ENCODE data around the gene HAUS8. TPM values are rescaled to one million over a fixed set of nuclear protein-coding genes. Genes with fewer than 3 reads are reported as not detected.

Gene HAUS8
- total and polyA plus RNA-seq, 2 donors (not counting 1 experiment from before 2014, with no cell fraction given), result 17.6 to 24.9 TPM

DNA sequence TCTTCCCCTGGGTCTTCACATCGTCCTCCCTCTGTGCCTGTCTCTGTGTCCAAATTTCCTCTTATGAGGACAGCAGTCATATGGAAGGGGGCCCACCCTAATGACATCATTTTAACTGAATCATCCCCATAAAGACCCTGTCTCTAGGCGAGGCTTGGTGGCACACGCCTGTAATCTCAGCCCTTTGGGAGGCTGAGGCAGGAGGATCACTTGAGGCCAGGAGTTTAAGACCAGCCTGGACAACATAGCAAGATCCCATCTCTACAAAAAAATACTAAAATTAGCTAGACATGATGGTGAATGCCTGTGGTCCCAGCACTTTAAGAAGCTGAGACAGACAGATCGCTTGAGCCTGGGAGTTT, 5.2 kb upstream of the HAUS8 start:
- peaks cover 0 to 17% of the 10 kb centered on the region in 2 experiments for H3K36me3 ChIP-seq (replicated peaks in 1 of 2; ENCODE audit: control extremely low read depth in 1 of 2, control insufficient read depth in 1 of 2, extremely low read depth in 1 of 2, insufficient read depth in 2 of 2, low read length in 1 of 2)
- peak overlapping the region in 1 of 2 donors; percentile 66 for H3K27ac ChIP-seq (ENCODE audit: low read length in 2 of 2)
- peak overlapping the region; percentile 73 for H3K4me2 ChIP-seq (replicated peaks; ENCODE audit: low read depth, low read length, poor library complexity, severe bottlenecking)
- H3K4me3 ChIP-seq (ENCODE audit: control extremely low read depth in 1 of 5, extremely low read depth in 1 of 5, insufficient read depth in 1 of 5, low read depth in 2 of 5, low read length in 4 of 5), result no peak overlapping the region
- peaks cover 98% of the 10 kb centered on the region for H3K79me2 ChIP-seq (ENCODE audit: control insufficient read depth, insufficient read depth, low read length)
- peak overlapping the region; percentile 84 for H3K27ac Mint-ChIP-seq
- ChIA-PET CTCF (interaction anchor here (0.7 to 1.3 kb wide), 6 partner anchors 11 to 126 kb away, joined by 3 to 7 read pairs (median 4); no protein-coding TSS in a partner anchor), POLR2A (interaction anchor here (1.1 to 1.5 kb wide), 2 partner anchors 10 to 30 kb away, joined by 3 read pairs; no protein-coding TSS in a partner anchor)
- H3K27me3 Mint-ChIP-seq, result no peaks in the 10 kb centered on the region
- H3K9ac ChIP-seq (ENCODE audit: low read length), result no peak overlapping the region
- peaks cover 76% of the 10 kb centered on the region for H3K4me1 Mint-ChIP-seq
- no peak for TF ChIP-seq EZH2 (IDR thresholded peaks at IDR 0.05; ENCODE audit: borderline replicate concordance, insufficient read depth, low read depth, low read length, poor library complexity, severe bottlenecking)
- TF ChIP-seq, protein P1, sequence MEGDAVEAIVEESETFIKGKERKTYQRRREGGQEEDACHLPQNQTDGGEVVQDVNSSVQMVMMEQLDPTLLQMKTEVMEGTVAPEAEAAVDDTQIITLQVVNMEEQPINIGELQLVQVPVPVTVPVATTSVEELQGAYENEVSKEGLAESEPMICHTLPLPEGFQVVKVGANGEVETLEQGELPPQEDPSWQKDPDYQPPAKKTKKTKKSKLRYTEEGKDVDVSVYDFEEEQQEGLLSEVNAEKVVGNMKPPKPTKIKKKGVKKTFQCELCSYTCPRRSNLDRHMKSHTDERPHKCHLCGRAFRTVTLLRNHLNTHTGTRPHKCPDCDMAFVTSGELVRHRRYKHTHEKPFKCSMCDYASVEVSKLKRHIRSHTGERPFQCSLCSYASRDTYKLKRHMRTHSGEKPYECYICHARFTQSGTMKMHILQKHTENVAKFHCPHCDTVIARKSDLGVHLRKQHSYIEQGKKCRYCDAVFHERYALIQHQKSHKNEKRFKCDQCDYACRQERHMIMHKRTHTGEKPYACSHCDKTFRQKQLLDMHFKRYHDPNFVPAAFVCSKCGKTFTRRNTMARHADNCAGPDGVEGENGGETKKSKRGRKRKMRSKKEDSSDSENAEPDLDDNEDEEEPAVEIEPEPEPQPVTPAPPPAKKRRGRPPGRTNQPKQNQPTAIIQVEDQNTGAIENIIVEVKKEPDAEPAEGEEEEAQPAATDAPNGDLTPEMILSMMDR (IDR thresholded peaks at IDR 0.05), result no peak
- no peaks in the 10 kb centered on the region for H3K9me3 ChIP-seq (ENCODE audit: control extremely low read depth in 1 of 3, control insufficient read depth in 2 of 3, insufficient read depth in 1 of 3, low read length in 2 of 3)
- peak overlapping the region; percentile 69 for H3K4me3 Mint-ChIP-seq
- H4K20me1 ChIP-seq (ENCODE audit: control insufficient read depth, insufficient read depth, low read length, poor library complexity, severe bottlenecking), result peaks cover 97% of the 10 kb centered on the region
- H2AFZ ChIP-seq (ENCODE audit: insufficient read depth, low read depth, low read length, poor library complexity, severe bottlenecking), result no peak overlapping the region
- intact Hi-C loops (cut with micrococcal nuclease), result loop anchor here (1.0 kb wide), 2 partner anchors 28 to 55 kb away; no protein-coding TSS in a partner anchor
- H3K4me1 ChIP-seq (ENCODE audit: control insufficient read depth in 2 of 2, insufficient read depth in 2 of 2, low read length in 2 of 2), result peaks cover 47 to 71% of the 10 kb centered on the region in 2 donors
- H3K9me3 Mint-ChIP-seq (ENCODE audit: insufficient read depth), result no peaks in the 10 kb centered on the region
- no peaks in the 10 kb centered on the region for H3K27me3 ChIP-seq (replicated peaks in 1 of 4; ENCODE audit: control extremely low read depth in 1 of 4, control insufficient read depth in 3 of 4, insufficient read depth in 4 of 4, low read length in 3 of 4)
- WGBS (ENCODE audit: insufficient coverage), result 86% methylated on average over 1 of the region's 4 CpGs
- ATAC-seq (ENCODE audit: low read depth) (no peak), DNase-seq (no peak)

DNA sequence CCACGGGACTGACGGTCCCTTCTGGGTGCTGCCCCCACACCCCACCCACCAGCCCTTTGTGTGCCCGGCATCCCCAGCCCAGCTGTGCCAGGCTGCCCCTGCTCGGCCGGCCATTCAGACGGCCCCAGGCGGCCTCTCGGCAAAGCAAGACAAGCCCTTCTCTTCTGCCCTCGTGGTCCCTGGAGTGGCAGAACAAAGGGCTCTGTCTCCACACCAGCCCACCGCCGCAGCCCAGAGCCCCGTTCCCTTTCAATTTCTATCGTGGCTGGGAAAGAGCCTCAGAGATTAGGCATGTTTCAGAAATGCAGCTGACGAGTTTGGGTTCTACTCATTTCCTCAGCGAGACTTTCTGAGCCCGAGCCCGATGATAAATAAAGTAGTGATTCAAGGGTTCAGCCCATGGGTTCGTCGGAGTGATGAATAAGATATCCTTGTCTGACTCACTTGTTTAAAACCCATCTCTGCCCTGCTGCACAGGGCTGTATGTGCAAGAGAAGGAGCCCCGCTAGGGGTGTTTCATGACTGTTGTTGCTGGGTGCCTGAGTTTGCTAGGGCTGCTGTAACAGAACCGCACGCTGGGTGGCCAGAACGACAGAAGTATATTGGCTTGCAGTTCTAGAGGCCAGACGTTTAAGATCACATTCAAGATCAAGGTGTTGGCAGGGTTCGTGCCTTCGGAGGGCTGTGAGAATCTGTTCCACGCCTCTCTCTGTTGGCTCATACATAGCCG, 4.6 kb upstream of the HAUS8 start:
- H3K36me3 ChIP-seq (replicated peaks in 1 of 2; ENCODE audit: control extremely low read depth in 1 of 2, control insufficient read depth in 1 of 2, extremely low read depth in 1 of 2, insufficient read depth in 2 of 2, low read length in 1 of 2), result peaks cover 0 to 12% of the 10 kb centered on the region in 2 experiments
- intact Hi-C loops (cut with micrococcal nuclease), result loop anchor here (1.0 to 5.0 kb wide), 3 partner anchors 28 to 1492 kb away; partner anchors contain the start of gene UBA52
- Mint-ChIP-seq H3K4me1 (peaks cover 72% of the 10 kb centered on the region), H3K27me3 (no peaks in the 10 kb centered on the region), H3K9me3 (ENCODE audit: insufficient read depth) (no peaks in the 10 kb centered on the region), H3K27ac (peak overlapping the region; percentile 84), H3K4me3 (peak overlapping the region; percentile 69)
- ATAC-seq (ENCODE audit: low read depth), result peak; percentile 20
- POLR2A ChIA-PET, result interaction anchor here (0.9 to 1.5 kb wide), 3 partner anchors 11 to 91 kb away, joined by 3 read pairs; no protein-coding TSS in a partner anchor
- peak overlapping the region; percentile 47 to 66 for H3K27ac ChIP-seq (ENCODE audit: low read length in 2 of 2)
- H3K4me1 ChIP-seq (ENCODE audit: control insufficient read depth in 2 of 2, insufficient read depth in 2 of 2, low read length in 2 of 2), result peaks cover 47 to 71% of the 10 kb centered on the region in 2 donors
- no peak for TF ChIP-seq EZH2 (IDR thresholded peaks at IDR 0.05; ENCODE audit: borderline replicate concordance, insufficient read depth, low read depth, low read length, poor library complexity, severe bottlenecking)
- TF ChIP-seq, protein P1 (IDR thresholded peaks at IDR 0.05), result peak; percentile 32
- H3K4me2 ChIP-seq (replicated peaks; ENCODE audit: low read depth, low read length, poor library complexity, severe bottlenecking), result peak overlapping the region; percentile 73
- H3K27me3 ChIP-seq (replicated peaks in 1 of 4; ENCODE audit: control extremely low read depth in 1 of 4, control insufficient read depth in 3 of 4, insufficient read depth in 4 of 4, low read length in 3 of 4), result no peaks in the 10 kb centered on the region
- 60% methylated on average over 15 of the region's 28 CpGs for WGBS (ENCODE audit: insufficient coverage)
- peak; percentile 76 for DNase-seq
- peaks cover 92% of the 10 kb centered on the region for H4K20me1 ChIP-seq (ENCODE audit: control insufficient read depth, insufficient read depth, low read length, poor library complexity, severe bottlenecking)
- H3K9me3 ChIP-seq (ENCODE audit: control extremely low read depth in 1 of 3, control insufficient read depth in 2 of 3, insufficient read depth in 1 of 3, low read length in 2 of 3), result no peaks in the 10 kb centered on the region
- H3K9ac ChIP-seq (ENCODE audit: low read length), result peak overlapping the region; percentile 45
- peak overlapping the region in 4 of 5 experiments; percentile 1 to 41 (median 24) for H3K4me3 ChIP-seq (ENCODE audit: control extremely low read depth in 1 of 5, extremely low read depth in 1 of 5, insufficient read depth in 1 of 5, low read depth in 2 of 5, low read length in 4 of 5)
- CTCF ChIA-PET, result interaction anchor here (1.0 to 1.3 kb wide), 4 partner anchors 11 to 104 kb away, joined by 3 to 7 read pairs (median 5); no protein-coding TSS in a partner anchor
- H3K79me2 ChIP-seq (ENCODE audit: control insufficient read depth, insufficient read depth, low read length), result peaks cover 93% of the 10 kb centered on the region
- H2AFZ ChIP-seq (ENCODE audit: insufficient read depth, low read depth, low read length, poor library complexity, severe bottlenecking), result no peak overlapping the region
